ENCODE data around the gene CDKN2B.
A peak's percentile ranks its signal among the peaks of the same experiment; 100 is the strongest.

CDKN2B gene

GRCh38 chr9:22049411-22049810 is 40.3 kb upstream of the CDKN2B start:
- Histone ChIP-seq H3K9ac (no peak overlapping the region), H3K36me3 (ENCODE audit: insufficient read depth) (no peaks in the 10 kb centered on the region), H3K4me3 (IDR thresholded peaks at IDR 0.05; ENCODE audit: insufficient read depth, low read depth, low read length) (no peak overlapping the region), H3K4me2 (no peak overlapping the region), H4K20me1 (ENCODE audit: insufficient read depth) (no peaks in the 10 kb centered on the region), H3K27me3 (ENCODE audit: insufficient read depth, low read depth) (no peaks in the 10 kb centered on the region), H3K4me1 (ENCODE audit: low read depth, poor library complexity, severe bottlenecking) (peaks cover 72% of the 10 kb centered on the region), H2AFZ (ENCODE audit: low read depth) (no peak overlapping the region), H3K27ac (no peak overlapping the region), H3K79me2 (ENCODE audit: insufficient read depth, low read depth) (no peaks in the 10 kb centered on the region)
- TF ChIP-seq CTCF (conservative IDR thresholded peaks at IDR 0.05; ENCODE audit: low read depth, low read length), result no peak

GRCh38 chr9:22047596-22047995 is 38.5 kb upstream of the CDKN2B start:
- no peaks in the 10 kb centered on the region for H4K20me1 ChIP-seq (ENCODE audit: insufficient read depth)
- H3K4me2 ChIP-seq, result no peak overlapping the region
- no peak overlapping the region for H3K27ac ChIP-seq
- no peak overlapping the region for H3K4me3 ChIP-seq (IDR thresholded peaks at IDR 0.05; ENCODE audit: insufficient read depth, low read depth, low read length)
- no peaks in the 10 kb centered on the region for H3K79me2 ChIP-seq (ENCODE audit: insufficient read depth, low read depth)
- no peak overlapping the region for H2AFZ ChIP-seq (ENCODE audit: low read depth)
- no peaks in the 10 kb centered on the region for H3K27me3 ChIP-seq (ENCODE audit: insufficient read depth, low read depth)
- H3K36me3 ChIP-seq (ENCODE audit: insufficient read depth), result no peaks in the 10 kb centered on the region
- TF ChIP-seq CTCF (conservative IDR thresholded peaks at IDR 0.05; ENCODE audit: low read depth, low read length), result no peak
- no peak overlapping the region for H3K9ac ChIP-seq
- H3K4me1 ChIP-seq (ENCODE audit: low read depth, poor library complexity, severe bottlenecking), result peaks cover 61% of the 10 kb centered on the region

- Histone ChIP-seq H3K4me2 (no peak overlapping the region), H3K79me2 (ENCODE audit: insufficient read depth, low read depth) (no peaks in the 10 kb centered on the region), H4K20me1 (ENCODE audit: insufficient read depth) (no peaks in the 10 kb centered on the region), H3K36me3 (ENCODE audit: insufficient read depth) (no peaks in the 10 kb centered on the region), H3K4me1 (ENCODE audit: low read depth, poor library complexity, severe bottlenecking) (peaks cover 57% of the 10 kb centered on the region), H3K27ac (no peak overlapping the region), H2AFZ (ENCODE audit: low read depth) (no peak overlapping the region), H3K27me3 (ENCODE audit: insufficient read depth, low read depth) (no peaks in the 10 kb centered on the region), H3K9ac (no peak overlapping the region), H3K4me3 (IDR thresholded peaks at IDR 0.05; ENCODE audit: insufficient read depth, low read depth, low read length) (no peak overlapping the region)
- TF ChIP-seq CTCF (conservative IDR thresholded peaks at IDR 0.05; ENCODE audit: low read depth, low read length), result no peak
These were observed 37.3 kb upstream of the CDKN2B start for GRCh38 chr9:22046243-22046885.

GRCh38 chr9:22045423-22045822 is 36.3 kb upstream of the CDKN2B start:
- H3K9ac ChIP-seq, result no peak overlapping the region
- H4K20me1 ChIP-seq (ENCODE audit: insufficient read depth), result no peaks in the 10 kb centered on the region
- peak overlapping the region; percentile 14; the same call in 1 of the 2 replicates for H3K4me2 ChIP-seq
- no peak for TF ChIP-seq CTCF (conservative IDR thresholded peaks at IDR 0.05; ENCODE audit: low read depth, low read length)
- no peak overlapping the region for H3K27ac ChIP-seq
- H3K4me1 ChIP-seq (ENCODE audit: low read depth, poor library complexity, severe bottlenecking), result peaks cover 57% of the 10 kb centered on the region
- no peaks in the 10 kb centered on the region for H3K79me2 ChIP-seq (ENCODE audit: insufficient read depth, low read depth)
- no peaks in the 10 kb centered on the region for H3K36me3 ChIP-seq (ENCODE audit: insufficient read depth)
- H3K4me3 ChIP-seq (IDR thresholded peaks at IDR 0.05; ENCODE audit: insufficient read depth, low read depth, low read length), result no peak overlapping the region
- no peaks in the 10 kb centered on the region for H3K27me3 ChIP-seq (ENCODE audit: insufficient read depth, low read depth)
- no peak overlapping the region for H2AFZ ChIP-seq (ENCODE audit: low read depth)
